ENCODE measurements around the gene TMEM156. TPM values are rescaled to one million over a fixed set of nuclear protein-coding genes. Genes with fewer than 3 reads are reported as not detected.
"Not testable (repeated sequence)": the region's sequence is repeated elsewhere in the genome, so short reads cannot be mapped to it uniquely, and the experiment has no call there.

The TMEM156 gene
- total and polyA plus RNA-seq, 4 donors, result 0.72 to 2.5 (median 0.98) TPM

DNA sequence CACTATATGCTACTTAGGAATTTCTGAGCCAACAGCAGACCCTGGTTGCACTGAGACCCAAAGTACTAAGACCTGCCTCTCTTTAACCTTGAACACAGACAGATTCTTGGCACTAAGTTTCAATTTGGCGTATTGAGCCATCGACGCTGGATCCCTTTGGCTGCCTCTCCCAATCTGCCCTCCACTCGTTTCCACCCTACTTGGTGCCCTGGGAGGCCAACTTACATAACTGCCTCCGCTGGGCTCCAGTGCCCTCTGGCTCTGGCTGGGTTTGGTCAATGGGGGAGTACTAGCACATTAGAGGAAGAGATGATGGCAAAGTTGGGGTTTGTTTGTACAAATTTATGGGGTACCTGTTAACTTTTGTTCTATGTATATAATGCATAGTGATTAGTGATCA lies 63.5 kb downstream of the TMEM156 start:
- WGBS (ENCODE audit: insufficient coverage), result 87% methylated on average over 3 of the region's 5 CpGs
- Histone ChIP-seq H3K36me3 (ENCODE audit: control insufficient read depth, insufficient read depth, low read length) (no peaks in the 10 kb centered on the region), H3K4me1 (ENCODE audit: control insufficient read depth, insufficient read depth, low read length) (no peaks in the 10 kb centered on the region), H3K27ac (ENCODE audit: low read depth, low read length) (no peak overlapping the region), H3K27me3 (ENCODE audit: control insufficient read depth, insufficient read depth, low read length) (no peaks in the 10 kb centered on the region), H3K9me3 (ENCODE audit: control insufficient read depth, insufficient read depth, low read length) (no peaks in the 10 kb centered on the region), H3K4me3 (ENCODE audit: low read depth, low read length) (no peak overlapping the region)
- DNase-seq (ENCODE audit: low read depth in 4 of 6, low spot score in 6 of 6), result no peak

DNA sequence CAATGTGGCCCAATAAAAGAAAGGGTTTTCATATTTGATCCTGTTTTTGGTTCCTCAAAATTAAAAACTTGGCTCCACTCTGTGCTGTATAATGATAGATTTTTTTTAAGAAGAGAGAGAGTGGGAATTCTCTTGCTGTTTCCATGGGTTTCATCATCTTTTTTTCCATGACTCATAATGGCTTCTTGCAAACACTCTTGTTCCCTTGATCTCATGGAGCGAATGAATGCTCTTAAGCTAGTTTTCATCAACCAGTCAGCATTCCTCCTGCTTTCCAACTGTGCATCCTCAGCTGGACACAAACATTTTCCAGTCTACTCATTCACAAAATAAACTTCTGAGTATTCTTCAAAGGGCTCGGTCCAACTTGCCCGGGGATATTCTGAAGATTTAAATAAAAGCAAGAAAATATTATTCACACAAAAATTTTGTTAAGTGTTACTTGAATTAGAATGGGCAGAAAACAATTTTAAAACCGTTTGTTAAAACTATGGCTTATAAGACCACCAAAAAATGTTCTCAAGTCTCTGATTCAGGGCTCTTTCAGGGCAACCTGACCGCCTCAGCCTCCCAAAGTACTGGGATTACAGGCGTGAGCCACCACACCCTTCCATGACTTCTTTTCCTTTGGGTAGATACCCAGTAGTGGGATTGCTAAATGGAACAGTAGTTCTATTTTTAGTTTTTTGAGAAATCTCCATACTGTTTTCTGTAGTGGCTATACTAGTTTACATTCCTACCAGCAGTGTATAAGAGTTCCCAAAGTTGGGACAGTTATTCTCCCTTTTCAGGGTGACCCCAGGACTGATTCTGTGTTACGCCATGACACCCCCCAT lies 64.7 kb downstream of the TMEM156 start:
- DNase-seq (ENCODE audit: low read depth in 4 of 6, low spot score in 6 of 6), result peak in 2 of 6 donors; percentile 67 to 72
- H3K36me3 ChIP-seq (ENCODE audit: control insufficient read depth, insufficient read depth, low read length), result no peaks in the 10 kb centered on the region
- 73% methylated on average over 2 of the region's 7 CpGs for WGBS (ENCODE audit: insufficient coverage)
- H3K27me3 ChIP-seq (ENCODE audit: control insufficient read depth, insufficient read depth, low read length), result no peaks in the 10 kb centered on the region
- no peak overlapping the region for H3K4me3 ChIP-seq (ENCODE audit: low read depth, low read length)
- no peaks in the 10 kb centered on the region for H3K9me3 ChIP-seq (ENCODE audit: control insufficient read depth, insufficient read depth, low read length)
- H3K4me1 ChIP-seq (ENCODE audit: control insufficient read depth, insufficient read depth, low read length), result no peaks in the 10 kb centered on the region
- peak overlapping the region; percentile 42 for H3K27ac ChIP-seq (ENCODE audit: low read depth, low read length)

DNA sequence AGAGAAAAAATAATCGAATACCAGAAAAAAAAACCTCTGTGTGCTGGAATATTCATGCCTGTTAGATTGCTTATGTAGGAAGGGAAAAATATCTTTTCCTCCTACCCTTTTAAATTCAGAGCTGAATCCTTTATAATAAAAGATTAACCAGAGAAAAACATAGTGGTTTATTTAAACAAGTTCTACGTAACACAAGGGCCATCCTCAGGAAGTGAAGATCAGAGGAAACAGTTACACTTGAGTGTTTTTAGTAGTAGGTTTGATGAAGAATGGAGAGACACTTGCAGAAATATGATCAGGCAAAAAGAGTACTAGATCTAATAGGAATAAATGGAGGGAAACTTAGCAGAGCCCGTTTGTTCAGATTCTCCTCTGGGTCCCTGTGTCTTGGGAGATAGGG lies 66.3 kb downstream of the TMEM156 start:
- H3K27ac ChIP-seq (ENCODE audit: low read depth, low read length), result no peak overlapping the region
- DNase-seq (ENCODE audit: low read depth in 4 of 6, low spot score in 6 of 6), result no peak
- 63% methylated on average over 2 of the region's 3 CpGs for WGBS (ENCODE audit: insufficient coverage)

DNA sequence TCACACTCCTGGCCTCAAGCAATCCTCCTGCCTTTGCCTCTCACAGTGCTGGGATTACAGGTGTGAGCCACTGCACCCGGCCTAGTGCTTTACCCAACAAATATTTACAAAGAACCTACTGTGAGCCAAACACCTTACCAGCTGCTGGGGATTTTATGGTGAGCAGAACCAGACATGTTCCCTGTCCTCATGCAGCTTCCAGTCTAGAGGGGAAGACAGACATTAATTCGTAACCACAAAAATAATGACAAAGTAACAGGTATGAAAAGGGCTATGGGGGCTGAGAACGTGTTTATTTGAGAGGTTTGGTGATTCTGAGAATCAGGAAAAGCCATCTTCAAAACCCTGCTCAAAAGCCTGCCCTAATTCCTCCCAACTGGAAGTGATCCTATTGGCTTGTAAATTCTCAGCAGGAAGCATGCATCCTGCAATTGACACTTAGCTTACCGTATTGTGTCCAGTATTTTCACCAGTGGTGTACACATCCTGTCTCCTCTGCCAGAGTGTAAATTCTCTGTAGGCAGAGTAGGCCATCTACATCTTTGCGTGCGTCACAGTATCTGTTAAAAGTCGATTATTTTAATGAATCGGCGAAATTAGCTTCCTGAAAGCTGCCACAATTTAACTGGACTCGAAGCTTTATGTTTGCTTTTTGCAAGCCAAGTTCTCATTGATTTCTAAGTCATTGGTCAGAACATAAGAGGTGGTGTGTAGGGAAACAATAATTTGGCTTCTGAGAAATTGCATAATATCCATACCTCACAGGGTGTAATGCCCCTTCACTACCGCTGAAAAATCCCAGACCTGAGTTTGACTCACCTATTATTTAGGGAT lies 67.0 kb downstream of the TMEM156 start:
- Histone ChIP-seq H3K4me3 (ENCODE audit: low read depth, low read length) (no peak overlapping the region), H3K27ac (ENCODE audit: low read depth, low read length) (no peak overlapping the region), H3K4me1 (ENCODE audit: control insufficient read depth, insufficient read depth, low read length) (no peaks in the 10 kb centered on the region), H3K36me3 (ENCODE audit: control insufficient read depth, insufficient read depth, low read length) (no peaks in the 10 kb centered on the region), H3K9me3 (ENCODE audit: control insufficient read depth, insufficient read depth, low read length) (no peaks in the 10 kb centered on the region), H3K27me3 (ENCODE audit: control insufficient read depth, insufficient read depth, low read length) (no peaks in the 10 kb centered on the region)
- WGBS (ENCODE audit: insufficient coverage), result 94% methylated on average over 7 of the region's 11 CpGs
- no peak for DNase-seq (ENCODE audit: low read depth in 4 of 6, low spot score in 6 of 6)

More for the DNA sequence above, 66.3 kb downstream of the TMEM156 start:
- Histone ChIP-seq H3K4me3 (ENCODE audit: low read depth, low read length) (no peak overlapping the region), H3K27me3 (ENCODE audit: control insufficient read depth, insufficient read depth, low read length) (no peaks in the 10 kb centered on the region), H3K4me1 (ENCODE audit: control insufficient read depth, insufficient read depth, low read length) (no peaks in the 10 kb centered on the region), H3K9me3 (ENCODE audit: control insufficient read depth, insufficient read depth, low read length) (no peaks in the 10 kb centered on the region), H3K36me3 (ENCODE audit: control insufficient read depth, insufficient read depth, low read length) (no peaks in the 10 kb centered on the region)

DNA sequence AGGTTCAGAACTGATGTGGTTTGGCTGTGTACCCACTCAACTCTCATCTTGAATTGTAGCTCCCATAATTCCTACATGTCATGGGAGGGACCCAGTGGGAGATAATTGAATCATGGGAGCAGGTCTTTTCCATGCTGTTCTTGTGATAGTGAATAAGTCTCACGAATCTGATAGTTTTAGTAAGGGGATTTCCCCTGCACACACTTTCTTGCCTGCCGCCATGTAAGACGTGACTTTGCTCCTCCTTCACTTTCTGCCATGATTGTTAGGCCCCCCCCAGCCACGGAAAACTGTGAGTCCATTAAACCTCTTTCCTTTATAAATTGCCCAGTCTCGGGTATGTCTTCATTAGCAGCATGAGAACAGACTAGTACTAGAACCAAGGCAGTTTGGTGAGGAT lies 73.0 kb downstream of the TMEM156 start:
- not testable (repeated sequence) for H3K36me3 ChIP-seq (ENCODE audit: control insufficient read depth, insufficient read depth, low read length); H3K4me1 ChIP-seq (ENCODE audit: control insufficient read depth, insufficient read depth, low read length); H3K27ac ChIP-seq (ENCODE audit: low read depth, low read length); H3K4me3 ChIP-seq (ENCODE audit: low read depth, low read length); DNase-seq (ENCODE audit: low read depth in 4 of 6, low spot score in 6 of 6); H3K9me3 ChIP-seq (ENCODE audit: control insufficient read depth, insufficient read depth, low read length); H3K27me3 ChIP-seq (ENCODE audit: control insufficient read depth, insufficient read depth, low read length)
- WGBS (ENCODE audit: insufficient coverage), result no CpG with 5 or more reads among the region's 5 CpGs

DNA sequence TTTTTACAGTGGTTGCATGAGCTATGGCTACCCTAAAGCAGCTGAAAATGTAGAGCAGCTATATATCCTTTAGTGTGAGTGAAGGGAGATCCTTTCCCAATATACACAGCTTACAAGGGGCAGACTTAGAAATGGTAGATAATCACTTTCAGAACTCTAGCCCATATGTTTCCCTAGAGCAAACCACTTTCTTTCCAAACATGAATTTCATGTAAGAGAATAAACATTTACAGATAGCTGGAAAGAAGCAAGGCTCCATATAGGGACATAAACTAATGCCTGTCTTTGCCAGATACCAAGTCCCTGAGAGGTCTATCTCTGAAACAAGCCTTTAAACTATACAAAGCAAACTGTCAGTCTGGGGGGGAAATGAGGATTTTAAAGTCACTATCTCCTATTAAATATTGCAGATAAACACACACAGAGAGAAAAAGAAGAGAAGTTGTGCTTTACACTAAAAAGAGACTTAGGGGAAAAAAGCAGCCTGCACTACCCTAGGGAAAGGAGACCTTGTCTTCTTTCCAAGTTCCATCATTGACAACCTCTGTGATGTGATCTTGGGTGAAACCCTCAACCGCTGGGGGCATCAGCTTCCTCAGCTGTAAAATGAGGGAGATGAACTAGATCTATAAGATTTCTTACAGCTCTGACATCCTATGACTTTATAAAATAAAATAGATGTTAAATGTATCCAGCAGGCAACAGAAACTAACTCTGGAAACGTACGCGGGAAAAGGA lies 73.6 kb downstream of the TMEM156 start:
- no peaks in the 10 kb centered on the region for H3K36me3 ChIP-seq (ENCODE audit: control insufficient read depth, insufficient read depth, low read length)
- H3K27ac ChIP-seq (ENCODE audit: low read depth, low read length), result no peak overlapping the region
- H3K4me1 ChIP-seq (ENCODE audit: control insufficient read depth, insufficient read depth, low read length), result no peaks in the 10 kb centered on the region
- 88% methylated on average over 3 of the region's 4 CpGs for WGBS (ENCODE audit: insufficient coverage)
- H3K4me3 ChIP-seq (ENCODE audit: low read depth, low read length), result no peak overlapping the region
- peak in 2 of 6 donors; percentile 29 to 52 for DNase-seq (ENCODE audit: low read depth in 4 of 6, low spot score in 6 of 6)
- H3K27me3 ChIP-seq (ENCODE audit: control insufficient read depth, insufficient read depth, low read length), result no peaks in the 10 kb centered on the region
- no peaks in the 10 kb centered on the region for H3K9me3 ChIP-seq (ENCODE audit: control insufficient read depth, insufficient read depth, low read length)

DNA sequence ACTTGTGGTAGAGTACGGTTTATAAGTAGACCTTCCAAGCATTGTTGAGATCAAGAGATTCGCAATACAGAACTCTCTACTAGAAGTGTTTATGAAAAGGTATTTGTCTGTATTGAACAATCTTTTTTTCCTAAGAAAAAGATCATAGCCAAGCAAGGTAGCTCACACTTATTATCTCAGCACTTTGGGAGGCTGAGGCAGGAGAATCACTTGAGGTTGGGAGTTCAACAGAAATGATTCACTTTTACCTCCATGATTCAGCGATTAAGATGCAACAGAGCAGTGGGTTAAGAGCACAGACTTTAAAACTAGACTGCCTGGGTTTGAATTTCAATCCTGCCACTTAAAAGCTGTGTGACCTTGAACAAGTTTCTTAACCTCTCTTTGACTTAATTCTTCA lies 74.3 kb downstream of the TMEM156 start:
- 86% methylated on average over 2 of the region's 3 CpGs for WGBS (ENCODE audit: insufficient coverage)
- Histone ChIP-seq H3K4me3 (ENCODE audit: low read depth, low read length) (no peak overlapping the region), H3K27me3 (ENCODE audit: control insufficient read depth, insufficient read depth, low read length) (no peaks in the 10 kb centered on the region), H3K27ac (ENCODE audit: low read depth, low read length) (no peak overlapping the region), H3K4me1 (ENCODE audit: control insufficient read depth, insufficient read depth, low read length) (no peaks in the 10 kb centered on the region), H3K9me3 (ENCODE audit: control insufficient read depth, insufficient read depth, low read length) (no peaks in the 10 kb centered on the region), H3K36me3 (ENCODE audit: control insufficient read depth, insufficient read depth, low read length) (no peaks in the 10 kb centered on the region)
- DNase-seq (ENCODE audit: low read depth in 4 of 6, low spot score in 6 of 6), result no peak

DNA sequence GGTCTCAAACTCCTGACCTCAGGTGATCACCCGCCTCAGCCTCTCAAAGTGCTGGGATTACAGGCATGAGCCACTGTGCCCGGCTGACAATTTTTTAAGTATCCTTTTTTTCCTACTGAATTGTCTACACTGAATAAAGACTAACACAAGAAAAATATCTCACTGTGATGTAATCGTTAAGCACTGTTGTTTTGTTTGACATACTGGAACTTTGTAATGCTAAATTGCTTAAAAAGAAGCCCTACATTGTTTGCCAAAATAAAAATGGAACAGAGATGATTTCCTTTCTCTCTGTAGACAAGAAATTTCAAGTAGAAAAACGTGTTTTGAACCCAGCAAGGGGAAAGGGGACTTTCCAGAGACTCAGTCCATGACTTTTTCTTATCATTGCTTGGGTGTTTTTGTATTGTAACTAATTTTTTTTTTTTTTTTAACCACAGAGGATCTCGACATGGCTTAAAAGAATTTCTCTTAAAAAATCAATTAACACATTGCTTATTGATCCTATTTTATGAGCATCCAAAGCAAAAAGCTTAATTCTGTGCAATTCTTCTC lies 74.9 kb downstream of the TMEM156 start:
- Histone ChIP-seq H3K27me3 (ENCODE audit: control insufficient read depth, insufficient read depth, low read length) (no peaks in the 10 kb centered on the region), H3K4me3 (ENCODE audit: low read depth, low read length) (no peak overlapping the region), H3K4me1 (ENCODE audit: control insufficient read depth, insufficient read depth, low read length) (no peaks in the 10 kb centered on the region), H3K9me3 (ENCODE audit: control insufficient read depth, insufficient read depth, low read length) (no peaks in the 10 kb centered on the region), H3K36me3 (ENCODE audit: control insufficient read depth, insufficient read depth, low read length) (no peaks in the 10 kb centered on the region), H3K27ac (ENCODE audit: low read depth, low read length) (no peak overlapping the region)
- no peak for DNase-seq (ENCODE audit: low read depth in 4 of 6, low spot score in 6 of 6)
- WGBS (ENCODE audit: insufficient coverage), result 100% methylated on average over 1 of the region's 5 CpGs

DNA sequence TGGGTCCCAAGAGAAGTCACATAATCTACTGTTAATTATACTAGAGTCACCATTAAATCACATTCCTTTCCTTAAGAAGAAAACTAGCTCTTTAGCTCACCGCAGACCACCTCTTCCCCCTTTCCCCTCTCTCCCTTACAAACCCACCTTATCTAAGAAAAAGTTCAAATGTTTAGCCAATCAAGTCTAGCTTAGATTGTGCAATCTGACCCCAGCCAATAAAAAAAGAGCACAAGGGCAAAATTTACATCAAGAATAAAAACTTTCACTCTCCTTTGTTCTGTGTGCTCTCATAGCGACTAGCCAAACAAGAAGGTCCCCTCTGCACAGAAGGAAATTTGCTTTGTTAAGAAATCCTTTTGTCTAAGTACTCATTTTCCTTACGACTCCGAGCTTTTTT lies 76.3 kb downstream of the TMEM156 start:
- Histone ChIP-seq H3K9me3 (ENCODE audit: control insufficient read depth, insufficient read depth, low read length) (no peaks in the 10 kb centered on the region), H3K36me3 (ENCODE audit: control insufficient read depth, insufficient read depth, low read length) (no peaks in the 10 kb centered on the region), H3K27ac (ENCODE audit: low read depth, low read length) (no peak overlapping the region), H3K4me3 (ENCODE audit: low read depth, low read length) (no peak overlapping the region), H3K4me1 (ENCODE audit: control insufficient read depth, insufficient read depth, low read length) (no peaks in the 10 kb centered on the region), H3K27me3 (ENCODE audit: control insufficient read depth, insufficient read depth, low read length) (no peaks in the 10 kb centered on the region)
- 91% methylated on average over 1 of the region's 4 CpGs for WGBS (ENCODE audit: insufficient coverage)
- DNase-seq (ENCODE audit: low read depth in 4 of 6, low spot score in 6 of 6), result no peak
